Uterus (tissue), 4 donors: ENCODE measurements around the gene IRF2. TPM values are rescaled to one million over a fixed set of nuclear protein-coding genes. Genes with fewer than 3 reads are reported as not detected.

Experiments used
- DNase-seq, 2 donors: peaks; one replicate each; pipeline ENCODE4 v3.0.0-alpha.2; 2019 to 2020
- H3K27ac ChIP-seq, 2 donors: fragments of 200-600 bp; sonication (generic); 1 replicate in 1 of 2; 2 replicates in 1 of 2; pipeline ENCODE4 v1.5.1; 2016 to 2018
- H3K27me3 ChIP-seq, 2 donors: fragments of 200-600 bp; sonication (generic); one replicate each; pipeline ENCODE4 v1.5.1; 2018 to 2019; ENCODE audit warnings: control low read depth in 1 of 2
- H3K36me3 ChIP-seq, 2 donors: fragments of 200-600 bp; sonication (generic); one replicate each; pipeline ENCODE4 v1.5.1; 2019; ENCODE audit warnings: control low read depth in 1 of 2
- H3K4me1 ChIP-seq, 2 donors: fragments of 200-600 bp; sonication (generic); one replicate each; pipeline ENCODE4 v1.5.1; 2018 to 2019; ENCODE audit warnings: control low read depth in 1 of 2
- H3K4me3 ChIP-seq, 2 donors: fragments of 200-600 bp; sonication (generic); 1 replicate in 1 of 2; 2 replicates in 1 of 2; pipeline ENCODE4 v1.5.1; 2018 to 2019; ENCODE audit warnings: mild to moderate bottlenecking in 1 of 2
- H3K9me3 ChIP-seq, 2 donors: fragments of 200-600 bp; sonication (generic); one replicate each; pipeline ENCODE4 v1.5.1; 2019; ENCODE audit warnings: control low read depth in 1 of 2
- POLR2A ChIP-seq, 2 donors: fragments of 450-650 bp; IDR thresholded peaks; one replicate each; pipeline ENCODE4 v1.6.1; 2016; ENCODE audit warnings: antibody characterized with exemption in 2 of 2, mild to moderate bottlenecking in 1 of 2, moderate library complexity in 1 of 2
- intact Hi-C: fragments of 100-400 bp; cut with DNase I; formaldehyde crosslinking; loops from one replicate; pipeline ENCODE4 v1.15.1; 2023; ENCODE audit warnings: low total_unique reads
- total RNA-seq, 4 donors: library from RNA; depleted of rRNA in 3 of 4; stranded (reverse); fragments of >200 nt in 3 of 4; gene quantifications; one replicate each; pipeline versions ENCODE4 v1.1.0 to v1.2.4, GENCODE V29; 2014 to 2023
- TF ChIP-seq, protein P1 (sequence below), 4 experiments: fragments of 200-600 bp in 2 of 4; fragments of 450-650 bp in 2 of 4; sonication (generic) in 2 of 4; IDR thresholded peaks; one replicate each; pipeline ENCODE4 v1.5.1; 2016 to 2019; ENCODE audit warnings: antibody characterized with exemption in 4 of 4, mild to moderate bottlenecking in 2 of 4, moderate library complexity in 1 of 4
- donor health status: DM: yes; HTN: yes; CAD: no.

Gene IRF2
- total RNA-seq, 4 donors from 2014 or later, result 7.9 to 45.7 (median 35.7) TPM

DNA sequence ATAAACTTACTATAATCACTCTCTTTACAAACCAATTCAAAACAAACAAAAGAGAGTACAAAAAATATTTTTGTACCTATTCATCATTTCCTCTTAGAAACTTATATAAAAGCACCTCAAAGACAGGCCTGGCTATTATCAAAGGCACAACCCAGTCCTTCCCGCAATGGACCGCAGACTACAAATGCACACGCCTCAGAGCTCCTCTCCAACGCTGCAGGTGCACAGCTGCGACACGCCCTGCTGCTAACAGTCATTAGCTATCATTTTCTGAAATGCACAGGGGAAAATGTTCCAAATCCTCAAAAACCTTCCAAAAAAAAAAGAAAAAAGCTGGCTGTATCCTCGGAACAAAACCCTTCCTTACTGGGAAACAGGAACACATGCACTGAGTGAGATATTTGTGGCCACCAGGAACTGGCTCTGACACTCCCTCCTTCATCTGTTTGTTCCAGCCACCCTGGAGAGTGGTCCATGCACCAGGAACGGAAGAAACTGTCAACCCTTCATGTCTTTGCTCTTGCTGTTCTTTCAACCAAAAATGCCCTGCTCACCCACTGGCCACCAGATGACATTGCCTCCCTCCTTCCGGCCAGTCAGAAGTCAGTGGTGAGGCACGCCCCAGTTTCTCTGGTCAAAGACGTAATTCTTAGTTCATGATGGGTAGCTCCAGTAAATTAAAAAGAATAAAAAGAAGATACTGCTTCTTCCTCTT lies 16.7 kb downstream of the IRF2 start:
- H3K4me3 ChIP-seq, result no peak overlapping the region
- H3K36me3 ChIP-seq, result no peaks in the 10 kb centered on the region
- no peaks in the 10 kb centered on the region for H3K27me3 ChIP-seq
- H3K27ac ChIP-seq, result no peak overlapping the region
- no peak for DNase-seq
- no peak for TF ChIP-seq POLR2A (IDR thresholded peaks at IDR 0.05)
- TF ChIP-seq, protein P1, sequence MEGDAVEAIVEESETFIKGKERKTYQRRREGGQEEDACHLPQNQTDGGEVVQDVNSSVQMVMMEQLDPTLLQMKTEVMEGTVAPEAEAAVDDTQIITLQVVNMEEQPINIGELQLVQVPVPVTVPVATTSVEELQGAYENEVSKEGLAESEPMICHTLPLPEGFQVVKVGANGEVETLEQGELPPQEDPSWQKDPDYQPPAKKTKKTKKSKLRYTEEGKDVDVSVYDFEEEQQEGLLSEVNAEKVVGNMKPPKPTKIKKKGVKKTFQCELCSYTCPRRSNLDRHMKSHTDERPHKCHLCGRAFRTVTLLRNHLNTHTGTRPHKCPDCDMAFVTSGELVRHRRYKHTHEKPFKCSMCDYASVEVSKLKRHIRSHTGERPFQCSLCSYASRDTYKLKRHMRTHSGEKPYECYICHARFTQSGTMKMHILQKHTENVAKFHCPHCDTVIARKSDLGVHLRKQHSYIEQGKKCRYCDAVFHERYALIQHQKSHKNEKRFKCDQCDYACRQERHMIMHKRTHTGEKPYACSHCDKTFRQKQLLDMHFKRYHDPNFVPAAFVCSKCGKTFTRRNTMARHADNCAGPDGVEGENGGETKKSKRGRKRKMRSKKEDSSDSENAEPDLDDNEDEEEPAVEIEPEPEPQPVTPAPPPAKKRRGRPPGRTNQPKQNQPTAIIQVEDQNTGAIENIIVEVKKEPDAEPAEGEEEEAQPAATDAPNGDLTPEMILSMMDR (IDR thresholded peaks at IDR 0.05), result no peak
- H3K4me1 ChIP-seq, result peaks cover 3 to 6% of the 10 kb centered on the region in 2 donors
- intact Hi-C loops, result no loop called here
- no peaks in the 10 kb centered on the region for H3K9me3 ChIP-seq

DNA sequence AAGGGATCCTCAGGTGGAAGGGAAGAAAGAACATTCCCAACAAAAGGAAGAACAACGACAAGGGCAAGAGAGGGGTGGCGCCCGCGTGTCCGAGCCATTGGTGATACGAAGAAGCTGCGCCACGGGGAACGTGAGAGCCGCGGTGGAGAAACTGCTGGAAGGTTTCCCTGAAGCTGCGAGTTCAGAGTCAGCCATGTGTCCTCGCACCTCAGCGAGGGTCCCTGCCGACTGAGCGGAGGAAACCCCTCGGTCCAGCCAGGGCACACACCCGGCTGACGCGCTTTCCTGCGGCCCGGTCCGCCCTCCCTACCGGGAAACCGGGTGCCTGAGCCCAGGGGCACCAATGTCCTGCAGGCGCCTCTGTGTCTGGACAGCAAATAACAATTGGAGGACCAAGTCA lies 18.0 kb downstream of the IRF2 start:
- intact Hi-C loops, result no loop called here
- DNase-seq, result no peak
- Histone ChIP-seq H3K4me3 (no peak overlapping the region), H3K27me3 (no peaks in the 10 kb centered on the region), H3K4me1 (peaks cover 4 to 17% of the 10 kb centered on the region in 2 donors), H3K9me3 (no peaks in the 10 kb centered on the region), H3K36me3 (no peaks in the 10 kb centered on the region), H3K27ac (no peak overlapping the region)
- TF ChIP-seq POLR2A (IDR thresholded peaks at IDR 0.05), result no peak
- TF ChIP-seq, protein P1 (IDR thresholded peaks at IDR 0.05), result no peak

DNA sequence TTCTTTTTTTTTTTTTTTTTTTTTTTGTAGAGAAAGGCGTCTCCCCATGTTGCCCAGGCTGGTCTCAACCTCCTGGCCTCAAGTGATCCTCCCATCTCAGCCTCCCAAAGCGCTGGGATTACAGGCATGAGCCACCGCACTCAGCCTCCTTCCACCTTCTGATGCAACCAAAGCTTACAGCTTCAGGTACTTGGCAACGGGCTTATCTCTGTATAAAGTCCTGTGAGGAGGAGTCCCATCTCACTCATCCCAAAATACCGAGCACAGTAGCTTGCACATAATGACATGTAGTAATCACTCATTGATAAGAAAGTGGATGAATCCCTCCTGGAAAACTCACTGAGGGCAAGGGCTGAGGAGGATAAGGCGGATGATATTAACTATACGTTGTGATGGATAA lies 19.1 kb downstream of the IRF2 start:
- H3K4me1 ChIP-seq, result peaks cover 14 to 17% of the 10 kb centered on the region in 2 donors
- no peaks in the 10 kb centered on the region for H3K9me3 ChIP-seq
- no peaks in the 10 kb centered on the region for H3K36me3 ChIP-seq
- no peak overlapping the region for H3K4me3 ChIP-seq
- no peaks in the 10 kb centered on the region for H3K27me3 ChIP-seq
- H3K27ac ChIP-seq, result no peak overlapping the region
- no peak for DNase-seq
- no peak for TF ChIP-seq POLR2A (IDR thresholded peaks at IDR 0.05)
- TF ChIP-seq, protein P1 (IDR thresholded peaks at IDR 0.05), result no peak
- intact Hi-C loops, result no loop called here

DNA sequence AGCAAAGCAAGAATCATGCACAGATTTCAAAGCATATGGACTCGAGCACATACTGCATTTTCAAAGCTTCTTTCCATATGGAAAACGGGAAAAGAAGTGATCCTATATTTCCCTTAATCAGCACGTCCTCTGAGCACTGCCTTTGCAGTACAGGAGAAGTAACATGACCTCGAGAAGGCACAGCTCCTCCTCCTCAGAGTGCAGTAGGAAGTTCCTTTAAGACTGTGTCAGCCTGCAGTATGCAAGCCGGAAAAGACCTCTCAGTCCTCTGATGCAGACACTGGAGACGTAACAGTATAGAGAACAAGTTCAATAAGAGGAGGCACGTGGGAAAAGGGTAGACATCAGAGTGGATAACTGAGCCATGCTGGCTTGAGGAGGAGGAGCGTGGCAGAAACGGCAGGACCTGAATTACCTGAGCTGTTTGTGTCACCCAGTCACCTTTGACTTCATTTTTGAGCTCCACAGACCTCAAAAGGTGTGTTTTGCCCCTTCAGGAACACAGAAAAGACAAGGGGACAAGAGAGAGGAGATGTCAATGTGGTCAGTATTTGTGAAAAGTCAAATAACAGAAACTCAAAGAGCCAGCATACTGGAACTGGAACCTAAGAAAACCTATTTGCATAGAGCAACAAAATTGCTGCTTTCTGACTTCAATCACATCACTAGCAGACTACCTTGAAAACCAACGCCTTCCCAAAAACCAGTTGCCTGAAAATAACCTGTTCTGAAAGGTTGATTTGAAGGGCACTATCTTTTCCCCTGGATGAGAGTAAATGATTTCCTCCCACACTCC lies 20.8 kb downstream of the IRF2 start:
- intact Hi-C loops, result no loop called here
- TF ChIP-seq, protein P1 (IDR thresholded peaks at IDR 0.05), result no peak
- no peak for TF ChIP-seq POLR2A (IDR thresholded peaks at IDR 0.05)
- Histone ChIP-seq H3K27me3 (no peaks in the 10 kb centered on the region), H3K4me1 (peaks cover 21 to 24% of the 10 kb centered on the region in 2 donors), H3K4me3 (no peak overlapping the region), H3K9me3 (no peaks in the 10 kb centered on the region), H3K36me3 (no peaks in the 10 kb centered on the region), H3K27ac (peak overlapping the region; percentile 2 to 23)
- DNase-seq, result no peak

DNA sequence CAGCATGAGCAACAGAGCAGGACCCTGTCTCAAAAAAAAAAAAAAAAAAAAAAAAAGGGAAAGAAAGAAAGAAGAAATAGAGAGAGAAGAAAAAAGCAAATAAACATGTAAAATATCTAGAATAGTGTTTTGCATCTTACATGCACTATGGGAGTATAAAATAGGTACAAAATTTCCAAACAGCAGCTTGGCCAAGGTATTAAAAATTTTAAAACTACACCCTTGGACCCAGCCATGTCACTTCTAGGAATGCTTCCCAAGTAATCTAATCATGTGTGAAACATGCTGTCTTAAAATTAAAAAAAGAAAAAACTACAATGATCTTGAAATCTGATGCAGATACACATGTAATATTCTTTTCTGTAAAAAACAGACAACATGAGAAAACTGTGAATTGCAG lies 21.6 kb downstream of the IRF2 start:
- peaks cover 21 to 24% of the 10 kb centered on the region in 2 donors for H3K4me1 ChIP-seq
- intact Hi-C loops, result no loop called here

More for the DNA sequence above, 21.6 kb downstream of the IRF2 start:
- DNase-seq, result no peak
- H3K9me3 ChIP-seq, result no peaks in the 10 kb centered on the region
- no peak overlapping the region for H3K27ac ChIP-seq
- H3K27me3 ChIP-seq, result no peaks in the 10 kb centered on the region
- H3K4me3 ChIP-seq, result no peak overlapping the region
- no peaks in the 10 kb centered on the region for H3K36me3 ChIP-seq
- TF ChIP-seq, protein P1 (IDR thresholded peaks at IDR 0.05), result no peak
- no peak for TF ChIP-seq POLR2A (IDR thresholded peaks at IDR 0.05)
